ENCODE data around the gene ATP2C2.

DNA sequence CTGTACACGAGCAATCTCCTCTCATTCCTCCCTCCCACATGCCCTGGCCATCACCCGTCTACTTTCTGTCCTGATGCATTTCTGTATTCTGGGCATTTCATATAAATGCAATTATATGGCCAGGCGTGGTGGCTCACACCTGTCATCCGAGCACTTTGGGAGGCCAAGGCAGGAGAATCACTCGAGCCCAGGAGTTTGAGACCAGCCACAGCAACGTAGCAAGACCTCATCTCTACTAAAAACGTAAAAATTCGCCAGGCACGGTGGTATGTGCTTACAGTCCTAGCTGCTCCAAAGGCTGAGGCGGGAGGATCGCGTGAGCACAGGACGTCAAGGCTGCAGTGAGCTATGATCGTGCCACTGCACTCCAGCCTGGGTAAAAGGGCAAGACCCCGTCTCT lies 131.3 kb downstream of the ATP2C2 start:
- TF ChIP-seq EZH2 (IDR thresholded peaks at IDR 0.05): no peak
- TF ChIP-seq POLR2AphosphoS5 (IDR thresholded peaks at IDR 0.05; ENCODE audit: borderline replicate concordance, low read depth, low read length): no peak
